Loucy (cell line): ENCODE measurements around the gene NUAK1.

Experiments
- EZH2phosphoT487 ChIP-seq: fragments of 200-600 bp; IDR thresholded peaks from 2 replicates; pipeline ENCODE4 v1.6.1; 2018; ENCODE audit warnings: antibody characterized with exemption, mild to moderate bottlenecking, moderate library complexity, borderline replicate concordance
- TF ChIP-seq, protein P1 (sequence below): fragments of 200-600 bp; sonication (generic); conservative IDR thresholded peaks from 2 replicates; pipeline ENCODE4 v1.5.1; 2014; ENCODE audit warnings: mild to moderate bottlenecking, antibody characterized with exemption, low read length

DNA sequence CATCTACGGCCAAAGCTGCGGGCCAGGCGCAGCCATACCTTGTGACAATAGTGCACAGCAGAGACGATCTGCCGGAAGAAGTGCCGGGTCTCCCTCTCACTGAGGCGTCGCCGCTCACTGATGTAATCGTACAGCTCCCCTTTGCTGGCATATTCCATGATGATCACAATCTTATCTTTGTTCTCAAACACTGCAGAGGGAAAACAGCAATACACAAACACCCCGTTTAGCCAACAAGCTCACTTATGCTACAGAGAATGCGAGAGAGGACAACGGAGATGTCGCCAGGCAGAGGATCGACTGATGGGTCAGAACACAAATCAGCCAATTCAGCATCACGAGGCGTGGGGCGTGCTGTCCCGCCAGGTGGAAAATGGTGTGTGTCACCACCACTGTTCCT is 52.1 kb downstream of the NUAK1 start:
- TF ChIP-seq, protein P1, sequence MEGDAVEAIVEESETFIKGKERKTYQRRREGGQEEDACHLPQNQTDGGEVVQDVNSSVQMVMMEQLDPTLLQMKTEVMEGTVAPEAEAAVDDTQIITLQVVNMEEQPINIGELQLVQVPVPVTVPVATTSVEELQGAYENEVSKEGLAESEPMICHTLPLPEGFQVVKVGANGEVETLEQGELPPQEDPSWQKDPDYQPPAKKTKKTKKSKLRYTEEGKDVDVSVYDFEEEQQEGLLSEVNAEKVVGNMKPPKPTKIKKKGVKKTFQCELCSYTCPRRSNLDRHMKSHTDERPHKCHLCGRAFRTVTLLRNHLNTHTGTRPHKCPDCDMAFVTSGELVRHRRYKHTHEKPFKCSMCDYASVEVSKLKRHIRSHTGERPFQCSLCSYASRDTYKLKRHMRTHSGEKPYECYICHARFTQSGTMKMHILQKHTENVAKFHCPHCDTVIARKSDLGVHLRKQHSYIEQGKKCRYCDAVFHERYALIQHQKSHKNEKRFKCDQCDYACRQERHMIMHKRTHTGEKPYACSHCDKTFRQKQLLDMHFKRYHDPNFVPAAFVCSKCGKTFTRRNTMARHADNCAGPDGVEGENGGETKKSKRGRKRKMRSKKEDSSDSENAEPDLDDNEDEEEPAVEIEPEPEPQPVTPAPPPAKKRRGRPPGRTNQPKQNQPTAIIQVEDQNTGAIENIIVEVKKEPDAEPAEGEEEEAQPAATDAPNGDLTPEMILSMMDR: no peak
- TF ChIP-seq EZH2phosphoT487: no peak
